Measurements from ENCODE around the gene CTBS.

Gene CTBS

GRCh38 chr1:84570436-84571149 lies 3.6 kb downstream of the CTBS start:
- TF ChIP-seq POLR2AphosphoS5 (IDR thresholded peaks at IDR 0.05; ENCODE audit: low read depth, low read length) (no peak), REST (IDR thresholded peaks at IDR 0.05; ENCODE audit: insufficient read depth in 1 of 2, low read depth in 2 of 2, low read length in 2 of 2) (no peak), FOXP2 (optimal IDR thresholded peaks at IDR 0.05; ENCODE audit: borderline replicate concordance, extremely low read depth, extremely low read length, insufficient read depth) (no peak), SIN3A (IDR thresholded peaks at IDR 0.05; ENCODE audit: borderline replicate concordance, insufficient read depth, low read length) (no peak), TAF1 (IDR thresholded peaks at IDR 0.05; ENCODE audit: borderline replicate concordance, insufficient read depth, low read length) (no peak)

GRCh38 chr1:84569216-84569615 lies 5.0 kb downstream of the CTBS start:
- TF ChIP-seq POLR2AphosphoS5 (IDR thresholded peaks at IDR 0.05; ENCODE audit: low read depth, low read length) (no peak), FOXP2 (optimal IDR thresholded peaks at IDR 0.05; ENCODE audit: borderline replicate concordance, extremely low read depth, extremely low read length, insufficient read depth) (no peak)

- TF ChIP-seq REST (IDR thresholded peaks at IDR 0.05; ENCODE audit: insufficient read depth in 1 of 2, low read depth in 2 of 2, low read length in 2 of 2), result no peak
- TF ChIP-seq FOXP2 (optimal IDR thresholded peaks at IDR 0.05; ENCODE audit: borderline replicate concordance, extremely low read depth, extremely low read length, insufficient read depth), result no peak
These were observed 23.4 kb downstream of the CTBS start for GRCh38 chr1:84550826-84551225.

DNA sequence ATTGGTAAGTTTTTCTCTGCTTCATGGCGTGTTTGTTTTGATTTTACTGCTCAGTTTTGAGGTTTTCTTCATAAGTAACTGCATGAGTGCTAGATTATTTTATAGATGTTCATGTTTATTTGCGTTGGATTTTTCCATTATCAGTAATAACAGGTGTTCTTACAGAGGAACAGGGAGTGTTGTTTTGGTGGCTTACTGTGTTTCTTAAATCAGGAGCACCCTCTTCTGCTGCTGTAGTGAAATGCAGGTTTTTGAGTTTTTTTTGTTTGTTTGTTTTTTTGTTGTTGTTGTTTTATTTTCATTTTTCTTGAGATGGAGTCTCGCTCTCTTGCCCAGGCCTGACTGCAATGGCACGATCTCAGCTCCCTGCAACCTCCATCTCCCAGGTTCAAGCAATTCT lies 32.6 kb downstream of the CTBS start:
- no peak for TF ChIP-seq SIN3A (IDR thresholded peaks at IDR 0.05; ENCODE audit: borderline replicate concordance, insufficient read depth, low read length)
- TF ChIP-seq FOXP2 (optimal IDR thresholded peaks at IDR 0.05; ENCODE audit: borderline replicate concordance, extremely low read depth, extremely low read length, insufficient read depth), result no peak
- no peak for TF ChIP-seq TAF1 (IDR thresholded peaks at IDR 0.05; ENCODE audit: borderline replicate concordance, insufficient read depth, low read length)
- no peak for TF ChIP-seq REST (IDR thresholded peaks at IDR 0.05; ENCODE audit: insufficient read depth in 1 of 2, low read depth in 2 of 2, low read length in 2 of 2)

GRCh38 chr1:84540759-84541158 lies 33.5 kb downstream of the CTBS start:
- TF ChIP-seq REST (IDR thresholded peaks at IDR 0.05; ENCODE audit: insufficient read depth in 1 of 2, low read depth in 2 of 2, low read length in 2 of 2) (no peak), POLR2AphosphoS5 (IDR thresholded peaks at IDR 0.05; ENCODE audit: low read depth, low read length) (no peak), TAF1 (IDR thresholded peaks at IDR 0.05; ENCODE audit: borderline replicate concordance, insufficient read depth, low read length) (no peak), SIN3A (IDR thresholded peaks at IDR 0.05; ENCODE audit: borderline replicate concordance, insufficient read depth, low read length) (no peak), FOXP2 (optimal IDR thresholded peaks at IDR 0.05; ENCODE audit: borderline replicate concordance, extremely low read depth, extremely low read length, insufficient read depth) (no peak)

Measured in PFSK-1 (cell line).